NCI-H748 (cell line): ENCODE results near the gene SLC22A4.
A peak's percentile ranks its signal among the peaks of the same experiment; 100 is the strongest.

Experiments used
- DNase-seq: peaks from one replicate; lab custom pipeline; 2025; ENCODE audit not compliant: unreplicated experiment; lab: John Stamatoyannopoulos, UW

Gene SLC22A4

GRCh38 chr5:132371603-132371994 lies 77.4 kb downstream of the SLC22A4 start:
- DNase-seq: no peak

- DNase-seq: no peak
Observed at GRCh38 chr5:132372127-132372526, 77.9 kb downstream of the SLC22A4 start.

- no peak for DNase-seq
Observed at GRCh38 chr5:132372542-132372941, 78.3 kb downstream of the SLC22A4 start.

GRCh38 chr5:132375957-132376356 lies 81.8 kb downstream of the SLC22A4 start:
- no peak for DNase-seq

- no peak for DNase-seq
Observed at GRCh38 chr5:132376694-132377641, 82.8 kb downstream of the SLC22A4 start.

- DNase-seq: no peak
Observed at GRCh38 chr5:132377738-132378137, 83.5 kb downstream of the SLC22A4 start.

GRCh38 chr5:132378580-132378979 lies 84.4 kb downstream of the SLC22A4 start:
- DNase-seq: no peak

- no peak for DNase-seq
Observed at GRCh38 chr5:132380047-132380446, 85.9 kb downstream of the SLC22A4 start.

- DNase-seq: no peak
Observed at GRCh38 chr5:132380741-132381140, 86.5 kb downstream of the SLC22A4 start.

GRCh38 chr5:132381614-132382013 lies 87.4 kb downstream of the SLC22A4 start:
- no peak for DNase-seq

GRCh38 chr5:132383261-132383660 lies 89.1 kb downstream of the SLC22A4 start:
- no peak for DNase-seq

- DNase-seq: no peak
Observed at GRCh38 chr5:132383984-132384383, 89.8 kb downstream of the SLC22A4 start.

- no peak for DNase-seq
Observed at GRCh38 chr5:132384506-132385050, 90.4 kb downstream of the SLC22A4 start.

GRCh38 chr5:132385326-132386105 lies 91.3 kb downstream of the SLC22A4 start:
- DNase-seq: peak; percentile 50

GRCh38 chr5:132386644-132387286 lies 92.6 kb downstream of the SLC22A4 start:
- DNase-seq: peak; percentile 47

GRCh38 chr5:132387640-132388117 lies 93.5 kb downstream of the SLC22A4 start:
- DNase-seq: no peak

GRCh38 chr5:132388244-132389050 lies 94.3 kb downstream of the SLC22A4 start:
- DNase-seq: no peak

- no peak for DNase-seq
Observed at GRCh38 chr5:132389051-132389331, 94.8 kb downstream of the SLC22A4 start.

GRCh38 chr5:132389585-132390286 lies 95.5 kb downstream of the SLC22A4 start:
- no peak for DNase-seq

GRCh38 chr5:132391247-132391646 lies 97.1 kb downstream of the SLC22A4 start:
- no peak for DNase-seq
